ENCODE results near the gene TGM4.

DNA sequence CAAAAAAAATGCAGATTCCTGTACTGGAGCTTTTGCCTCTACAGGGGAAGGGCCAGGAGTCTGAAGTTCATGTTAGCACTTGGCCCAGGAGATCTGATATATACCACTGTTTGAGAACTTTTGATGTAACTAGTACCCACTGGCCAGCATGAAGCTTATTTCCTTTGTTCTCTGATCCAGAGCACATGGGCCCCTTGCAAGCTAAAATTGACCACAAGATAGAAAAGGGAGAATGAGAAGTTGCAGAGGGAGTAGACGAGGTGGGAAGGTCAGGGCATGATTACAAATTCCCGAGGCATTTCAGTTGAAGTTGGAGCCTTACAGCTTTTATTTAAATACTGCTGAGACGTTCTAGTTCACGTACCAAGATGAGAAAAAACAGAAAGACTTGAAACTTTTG, 28.2 kb downstream of the TGM4 start:
- no peak for TF ChIP-seq MXI1 (IDR thresholded peaks at IDR 0.05; ENCODE audit: low read depth, low read length)
- no peak for TF ChIP-seq POLR2AphosphoS5 (IDR thresholded peaks at IDR 0.05; ENCODE audit: control insufficient read depth, insufficient read depth, low read depth, low read length)
- no peak for TF ChIP-seq ZNF124 (CRISPR knock-in tag; IDR thresholded peaks at IDR 0.05)
- TF ChIP-seq MEF2A (IDR thresholded peaks at IDR 0.05; ENCODE audit: control insufficient read depth, low read depth, low read length), result no peak
- no peak for TF ChIP-seq ZNF23 (CRISPR knock-in tag; IDR thresholded peaks at IDR 0.05)
- TF ChIP-seq, protein P1, sequence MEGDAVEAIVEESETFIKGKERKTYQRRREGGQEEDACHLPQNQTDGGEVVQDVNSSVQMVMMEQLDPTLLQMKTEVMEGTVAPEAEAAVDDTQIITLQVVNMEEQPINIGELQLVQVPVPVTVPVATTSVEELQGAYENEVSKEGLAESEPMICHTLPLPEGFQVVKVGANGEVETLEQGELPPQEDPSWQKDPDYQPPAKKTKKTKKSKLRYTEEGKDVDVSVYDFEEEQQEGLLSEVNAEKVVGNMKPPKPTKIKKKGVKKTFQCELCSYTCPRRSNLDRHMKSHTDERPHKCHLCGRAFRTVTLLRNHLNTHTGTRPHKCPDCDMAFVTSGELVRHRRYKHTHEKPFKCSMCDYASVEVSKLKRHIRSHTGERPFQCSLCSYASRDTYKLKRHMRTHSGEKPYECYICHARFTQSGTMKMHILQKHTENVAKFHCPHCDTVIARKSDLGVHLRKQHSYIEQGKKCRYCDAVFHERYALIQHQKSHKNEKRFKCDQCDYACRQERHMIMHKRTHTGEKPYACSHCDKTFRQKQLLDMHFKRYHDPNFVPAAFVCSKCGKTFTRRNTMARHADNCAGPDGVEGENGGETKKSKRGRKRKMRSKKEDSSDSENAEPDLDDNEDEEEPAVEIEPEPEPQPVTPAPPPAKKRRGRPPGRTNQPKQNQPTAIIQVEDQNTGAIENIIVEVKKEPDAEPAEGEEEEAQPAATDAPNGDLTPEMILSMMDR (IDR thresholded peaks at IDR 0.05 in 2 of 3, conservative IDR thresholded peaks at IDR 0.05 in 1 of 3; ENCODE audit: insufficient read depth in 2 of 3, low read depth in 1 of 3, low read length in 3 of 3), result no peak
- TF ChIP-seq TARDBP (IDR thresholded peaks at IDR 0.05), result no peak
- no peak for TF ChIP-seq MED1 (CRISPR knock-in tag; IDR thresholded peaks at IDR 0.05; ENCODE audit: borderline replicate concordance)
